Sciatic nerve (tissue), 2 donors: ENCODE results near the gene SALL1. TPM values are rescaled to one million over a fixed set of nuclear protein-coding genes. Genes with fewer than 3 reads are reported as not detected.

Experiments used
- ATAC-seq: fragments of 200-7000 bp; cut with Tn5 transposase; one replicate; pipeline ENCODE4 v1.9.1; 2020; ENCODE audit warnings: mild to moderate bottlenecking, moderate library complexity
- DNase-seq: peaks from one replicate; pipeline ENCODE4 v3.0.0-alpha.2; 2020; ENCODE audit warnings: low spot score
- intact Hi-C: fragments of 100-400 bp; cut with DNase I; formaldehyde crosslinking; loops from one replicate; pipeline ENCODE4 v1.14.2; 2022
- total RNA-seq: library from RNA; stranded (reverse); fragmentation: NEBNext Ultra II Directional; extraction: Animal tissue kit (Norgen Biotek cat#: 25700); gene quantifications from one replicate; pipeline ENCODE4 v1.2.1, GENCODE V29; 2021
- donor health status: DM: no; HTN: no; CAD: no.
- donor health status: DM: no; HTN: no; CAD: no.

SALL1 gene
- total RNA-seq, 1 donor from 2014 or later, result 0.98 TPM

- intact Hi-C loops, result no loop called here
- no peak for DNase-seq
- no peak for ATAC-seq
These were observed 4.7 kb downstream of the SALL1 start for GRCh38 chr16:51146256-51146924.

- no peak for DNase-seq
- ATAC-seq, result no peak
- intact Hi-C loops, result no loop called here
These were observed 6.9 kb downstream of the SALL1 start for GRCh38 chr16:51144203-51144602.

- intact Hi-C loops, result no loop called here
- no peak for ATAC-seq
- DNase-seq, result no peak
These were observed 7.7 kb downstream of the SALL1 start for GRCh38 chr16:51143196-51143977.

- ATAC-seq (no peak), DNase-seq (no peak)
- intact Hi-C loops, result no loop called here
These were observed 9.5 kb downstream of the SALL1 start for GRCh38 chr16:51141541-51141940.

GRCh38 chr16:51141106-51141505, 10.0 kb downstream of the SALL1 start:
- intact Hi-C loops, result no loop called here
- DNase-seq (no peak), ATAC-seq (no peak)

- DNase-seq (no peak), ATAC-seq (no peak)
- intact Hi-C loops, result no loop called here
These were observed 11.0 kb downstream of the SALL1 start for GRCh38 chr16:51140112-51140511.

GRCh38 chr16:51139568-51139967, 11.5 kb downstream of the SALL1 start:
- ATAC-seq (no peak), DNase-seq (no peak)
- intact Hi-C loops, result no loop called here

GRCh38 chr16:51138178-51138577, 12.9 kb downstream of the SALL1 start:
- ATAC-seq (no peak), DNase-seq (no peak)
- intact Hi-C loops, result no loop called here

GRCh38 chr16:51137097-51137496, 14.0 kb downstream of the SALL1 start:
- ATAC-seq (no peak), DNase-seq (no peak)
- intact Hi-C loops, result no loop called here

GRCh38 chr16:51134876-51135275, 16.2 kb downstream of the SALL1 start:
- intact Hi-C loops, result no loop called here
- ATAC-seq, result no peak
- no peak for DNase-seq

GRCh38 chr16:51134269-51134812, 16.7 kb downstream of the SALL1 start:
- intact Hi-C loops, result no loop called here
- ATAC-seq, result no peak
- no peak for DNase-seq

- intact Hi-C loops, result no loop called here
- ATAC-seq, result no peak
- DNase-seq, result no peak
These were observed 17.4 kb downstream of the SALL1 start for GRCh38 chr16:51133688-51134087.

- ATAC-seq (no peak), DNase-seq (no peak)
- intact Hi-C loops, result no loop called here
These were observed 17.9 kb downstream of the SALL1 start for GRCh38 chr16:51133183-51133582.

- ATAC-seq (no peak), DNase-seq (no peak)
- intact Hi-C loops, result no loop called here
These were observed 18.5 kb downstream of the SALL1 start for GRCh38 chr16:51132490-51133115.

GRCh38 chr16:51131619-51132018, 19.5 kb downstream of the SALL1 start:
- intact Hi-C loops, result no loop called here
- no peak for DNase-seq
- ATAC-seq, result no peak

GRCh38 chr16:51129105-51129504, 22.0 kb downstream of the SALL1 start:
- intact Hi-C loops, result no loop called here
- ATAC-seq (no peak), DNase-seq (no peak)

GRCh38 chr16:51125992-51126391, 25.1 kb downstream of the SALL1 start:
- intact Hi-C loops, result no loop called here
- no peak for ATAC-seq
- no peak for DNase-seq

- DNase-seq, result no peak
- intact Hi-C loops, result no loop called here
- ATAC-seq, result no peak
These were observed 26.2 kb downstream of the SALL1 start for GRCh38 chr16:51124896-51125295.

GRCh38 chr16:51121850-51122249, 29.2 kb downstream of the SALL1 start:
- DNase-seq (no peak), ATAC-seq (no peak)
- intact Hi-C loops, result no loop called here

GRCh38 chr16:51120730-51121347, 30.2 kb downstream of the SALL1 start:
- no peak for DNase-seq
- ATAC-seq, result no peak
- intact Hi-C loops, result no loop called here
